T-cell (primary cell): ENCODE results near the gene RYK. TPM values are rescaled to one million over a fixed set of nuclear protein-coding genes. Genes with fewer than 3 reads are reported as not detected.
"Not testable (repeated sequence)": the region's sequence is repeated elsewhere in the genome, so short reads cannot be mapped to it uniquely, and the experiment has no call there.

Experiments
- ATAC-seq, 4 experiments: fragments of 200-7000 bp in 3 of 4; fragments of 150-1000 bp in 1 of 4; cut with Tn5 transposase; replicated peaks in 1 of 4; 1 replicate in 3 of 4; 2 replicates in 1 of 4; pipeline ENCODE4 v1.10.0; 2021; ENCODE audit warnings: moderate library complexity in 3 of 4, mild to moderate bottlenecking in 2 of 4, moderate number of reproducible peaks in 1 of 4
- CTCF ChIA-PET, 2 donors: fragments of 300-600 bp; sonication (Branson Sonifier 250); formaldehyde crosslinking; loops; one replicate each; lab custom pipeline; 2022; ENCODE audit warnings: antibody characterized with exemption in 2 of 2; lab: Charles Lee
- POLR2A ChIA-PET, 2 donors: fragments of 300-600 bp; sonication (Branson Sonifier 250); formaldehyde crosslinking; loops; one replicate each; lab custom pipeline; 2022; ENCODE audit warnings: antibody characterized with exemption in 2 of 2; lab: Charles Lee
- DNase-seq, 35 experiments: peaks; one replicate each; pipeline versions ENCODE4 v3.0.0 to v3.0.0-alpha.2; 2013 to 2023
- H3K27ac ChIP-seq: one replicate; pipeline ENCODE4 v1.5.1; 2013; ENCODE audit warnings: low read length
- H3K27me3 ChIP-seq, 2 experiments: replicated peaks in 1 of 2; 1 replicate in 1 of 2; 2 replicates in 1 of 2; pipeline versions ENCODE4 v1.6.1 to v1.7.0; 2013; ENCODE audit warnings: low read length in 1 of 2, mixed read lengths in 1 of 2; ENCODE audit not compliant: control insufficient read depth in 2 of 2, insufficient read depth in 2 of 2; ENCODE audit errors: extremely low read depth in 1 of 2
- H3K36me3 ChIP-seq, 2 donors: 1 replicate in 1 of 2; 2 replicates in 1 of 2; pipeline versions ENCODE4 v1.6.1 to v1.7.0; 2013; ENCODE audit warnings: low read length in 1 of 2; ENCODE audit not compliant: control insufficient read depth in 2 of 2, insufficient read depth in 1 of 2; ENCODE audit errors: extremely low read depth in 1 of 2
- H3K4me1 ChIP-seq, 2 experiments: 1 replicate in 1 of 2; 2 replicates in 1 of 2; pipeline versions ENCODE4 v1.6.1 to v1.7.0; 2013; ENCODE audit warnings: low read length in 2 of 2, mixed read lengths in 1 of 2; ENCODE audit not compliant: insufficient read depth in 2 of 2, control insufficient read depth in 1 of 2; ENCODE audit errors: extremely low read depth in 1 of 2
- H3K4me3 ChIP-seq, 2 donors: 1 replicate in 1 of 2; 2 replicates in 1 of 2; pipeline versions ENCODE4 v1.5.1 to v1.7.0; 2013; ENCODE audit warnings: mild to moderate bottlenecking in 2 of 2, low read length in 1 of 2, moderate library complexity in 1 of 2; ENCODE audit not compliant: control insufficient read depth in 1 of 2; ENCODE audit errors: extremely low read depth in 1 of 2
- H3K9me3 ChIP-seq: 2 replicates; pipeline ENCODE4 v1.7.0; 2013
- H3K27ac Mint-ChIP-seq, 2 donors: one replicate each; pipeline ENCODE4 v1.8.0; 2020 to 2021; ENCODE audit warnings: mild to moderate bottlenecking in 2 of 2, mixed read lengths in 2 of 2
- H3K27me3 Mint-ChIP-seq, 2 donors: one replicate each; pipeline ENCODE4 v1.8.0; 2021 to 2022; ENCODE audit warnings: mixed read lengths in 2 of 2
- H3K36me3 Mint-ChIP-seq: one replicate; pipeline ENCODE4 v1.8.0; 2021; ENCODE audit warnings: mixed read lengths
- H3K4me1 Mint-ChIP-seq, 3 donors: one replicate each; pipeline ENCODE4 v1.8.0; 2020 to 2022; ENCODE audit warnings: mixed read lengths in 3 of 3, mild to moderate bottlenecking in 1 of 3
- H3K4me3 Mint-ChIP-seq, 3 donors: one replicate each; pipeline ENCODE4 v1.8.0; 2020 to 2022; ENCODE audit warnings: mild to moderate bottlenecking in 3 of 3, mixed read lengths in 3 of 3, moderate library complexity in 3 of 3
- H3K9me3 Mint-ChIP-seq, 3 donors: one replicate each; pipeline ENCODE4 v1.8.0; 2020 to 2022; ENCODE audit warnings: mixed read lengths in 3 of 3
- WGBS: methylation state at CpG from one replicate; pipeline ENCODE4 v1.1.5; 2013; ENCODE audit warnings: missing lambda C conversion rate; ENCODE audit not compliant: insufficient coverage; 5-methylcytosine and 5-hydroxymethylcytosine counted together
- total RNA-seq, 35 experiments: library from RNA in 6 of 35; stranded (reverse) in 6 of 35; fragments of 120-200 nt in 1 of 35; gene quantifications; one replicate each; pipeline versions ENCODE4 v1.2.1 to v1.2.4 and lab custom pipeline; 2013 to 2026

The RYK gene
- total RNA-seq, 5 donors from 2014 or later (not counting 1 experiment from before 2014, with no cell fraction given), result 33.6 to 46.3 (median 38.0) TPM

DNA sequence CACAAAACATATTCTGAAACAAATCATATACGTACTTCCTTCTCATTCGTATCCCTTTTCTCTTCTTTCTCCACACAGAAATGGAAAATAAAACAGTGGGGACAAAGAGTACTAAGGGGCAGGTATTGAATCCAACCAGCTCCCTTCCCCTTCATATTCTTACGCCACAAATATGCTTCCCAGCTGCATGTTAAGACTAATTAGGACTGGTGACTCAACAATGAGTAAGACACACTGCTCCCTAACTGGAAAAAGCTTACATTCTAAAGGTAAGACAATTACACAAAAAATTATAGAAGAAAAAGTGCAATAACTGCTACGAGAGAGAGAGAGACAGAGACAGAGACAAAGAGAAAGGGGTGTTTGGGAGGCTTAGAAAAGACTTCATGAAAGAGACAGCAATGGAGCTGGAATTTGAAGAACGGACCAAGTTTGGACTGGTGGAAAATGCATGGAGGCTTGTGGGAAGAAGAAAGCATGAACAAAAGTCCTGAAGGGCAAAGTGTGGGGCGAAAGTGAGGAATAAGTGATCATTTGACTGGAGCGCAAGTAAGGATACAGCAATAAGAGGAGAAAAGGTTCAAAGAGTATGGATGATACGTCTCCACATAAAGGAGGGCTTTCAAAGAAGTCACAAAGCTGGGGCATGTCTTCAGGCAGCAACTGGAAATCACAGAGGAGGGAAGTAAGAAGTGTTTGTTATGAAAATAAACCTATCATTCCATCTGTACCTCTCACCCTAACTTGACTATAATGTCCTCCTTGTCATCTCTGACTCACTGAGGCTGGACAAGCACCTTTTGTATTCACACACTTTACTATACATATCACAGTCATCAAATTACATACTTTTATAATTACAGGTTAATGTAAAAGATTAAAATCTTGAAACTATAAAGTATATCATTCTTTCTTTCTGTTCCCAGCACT lies 49.2 kb downstream of the RYK start:
- H3K4me1 ChIP-seq, result no peaks in the 10 kb centered on the region
- H3K27me3 ChIP-seq, result no peaks in the 10 kb centered on the region
- peaks cover 43% of the 10 kb centered on the region for H3K36me3 Mint-ChIP-seq
- H3K36me3 ChIP-seq, result peaks cover 0 to 39% of the 10 kb centered on the region in 2 donors
- H3K27ac ChIP-seq, result no peak overlapping the region
- no peaks in the 10 kb centered on the region for H3K9me3 Mint-ChIP-seq
- no peaks in the 10 kb centered on the region for H3K27me3 Mint-ChIP-seq
- ATAC-seq, result no peak
- H3K27ac Mint-ChIP-seq, result no peak overlapping the region
- 100% methylated on average over 4 of the region's 8 CpGs for WGBS
- H3K4me3 Mint-ChIP-seq, result no peak overlapping the region
- peaks cover 0 to 3% (median 0%) of the 10 kb centered on the region in 3 donors for H3K4me1 Mint-ChIP-seq
- POLR2A ChIA-PET, result no interaction called here
- CTCF ChIA-PET, result interaction anchor here (0.6 to 1.8 kb wide), 3 partner anchors 7 to 276 kb away, joined by 3 to 5 read pairs (median 3); no protein-coding TSS in a partner anchor
- H3K4me3 ChIP-seq, result no peak overlapping the region
- DNase-seq, result no peak
- H3K9me3 ChIP-seq, result no peaks in the 10 kb centered on the region

DNA sequence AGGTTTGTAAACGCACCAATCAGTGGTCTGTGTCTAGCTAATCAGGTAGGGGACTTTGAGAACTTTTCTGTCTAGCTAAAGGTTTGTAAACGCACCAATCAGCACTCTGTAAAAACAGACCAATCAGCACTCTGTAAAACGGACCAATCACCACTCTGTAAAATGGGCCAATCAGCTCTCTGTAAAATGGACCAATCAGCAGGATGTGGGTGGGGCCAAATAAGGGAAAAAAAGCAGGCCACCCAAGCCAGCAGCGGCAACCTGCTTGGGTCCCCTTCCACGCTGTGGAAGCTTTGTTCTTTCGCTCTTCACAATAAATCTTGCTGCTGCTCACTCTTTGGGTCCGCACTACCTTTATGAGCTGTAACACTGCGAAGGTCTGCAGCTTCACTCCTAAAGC lies 50.8 kb downstream of the RYK start:
- H3K4me3 ChIP-seq, H3K27ac Mint-ChIP-seq, H3K9me3 ChIP-seq, H3K27ac ChIP-seq, H3K27me3 ChIP-seq, H3K4me3 Mint-ChIP-seq, H3K9me3 Mint-ChIP-seq, H3K27me3 Mint-ChIP-seq, H3K4me1 ChIP-seq, DNase-seq, H3K4me1 Mint-ChIP-seq, ATAC-seq: not testable (repeated sequence)
- ChIA-PET CTCF (interaction anchor here (0.7 to 5.1 kb wide), 6 partner anchors 8 to 20 kb away, joined by 3 to 20 read pairs (median 3); no protein-coding TSS in a partner anchor), POLR2A (interaction anchor here in 1 of 2 donors (0.5 kb wide), 1 partner anchor 13 kb away, joined by 3 read pairs; no protein-coding TSS in a partner anchor)
- peaks cover 45% of the 10 kb centered on the region for H3K36me3 Mint-ChIP-seq
- WGBS, result 97% methylated on average over 4 of the region's 8 CpGs
- peaks cover 0 to 42% of the 10 kb centered on the region in 2 donors for H3K36me3 ChIP-seq

DNA sequence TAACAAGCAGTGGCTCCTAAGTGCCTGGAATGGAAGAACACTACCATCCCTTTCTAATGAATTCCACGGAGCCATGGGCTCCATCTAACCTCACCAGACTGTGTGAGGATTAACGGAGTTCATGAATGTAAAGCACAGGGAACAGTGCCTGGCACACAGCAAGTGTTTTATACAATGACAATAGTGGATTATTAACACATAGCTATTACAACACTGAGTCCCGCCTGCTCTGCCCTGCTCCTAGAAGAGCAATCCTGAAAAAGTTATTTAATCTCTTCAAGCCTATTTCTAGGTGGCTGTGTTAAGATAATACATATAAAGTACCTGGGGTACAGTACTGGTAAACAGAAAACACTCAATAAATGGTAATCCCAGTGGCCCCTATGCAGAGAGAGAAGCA lies 51.4 kb downstream of the RYK start:
- Histone ChIP-seq H3K4me3 (no peak overlapping the region), H3K4me1 (no peaks in the 10 kb centered on the region), H3K27me3 (no peaks in the 10 kb centered on the region), H3K9me3 (no peaks in the 10 kb centered on the region), H3K36me3 (peaks cover 0 to 42% of the 10 kb centered on the region in 2 donors), H3K27ac (no peak overlapping the region)
- CTCF ChIA-PET, result interaction anchor here (0.8 to 5.1 kb wide), 3 partner anchors 9 to 19 kb away, joined by 3 to 20 read pairs (median 3); no protein-coding TSS in a partner anchor
- no peak overlapping the region for H3K27ac Mint-ChIP-seq
- POLR2A ChIA-PET, result no interaction called here
- no peaks in the 10 kb centered on the region for H3K27me3 Mint-ChIP-seq
- no CpG with 5 or more reads among the region's 3 CpGs for WGBS
- H3K9me3 Mint-ChIP-seq, result no peaks in the 10 kb centered on the region
- no peak overlapping the region for H3K4me3 Mint-ChIP-seq
- H3K4me1 Mint-ChIP-seq, result peaks cover 0 to 3% (median 0%) of the 10 kb centered on the region in 3 donors
- peaks cover 44% of the 10 kb centered on the region for H3K36me3 Mint-ChIP-seq
- ATAC-seq (no peak), DNase-seq (no peak)

DNA sequence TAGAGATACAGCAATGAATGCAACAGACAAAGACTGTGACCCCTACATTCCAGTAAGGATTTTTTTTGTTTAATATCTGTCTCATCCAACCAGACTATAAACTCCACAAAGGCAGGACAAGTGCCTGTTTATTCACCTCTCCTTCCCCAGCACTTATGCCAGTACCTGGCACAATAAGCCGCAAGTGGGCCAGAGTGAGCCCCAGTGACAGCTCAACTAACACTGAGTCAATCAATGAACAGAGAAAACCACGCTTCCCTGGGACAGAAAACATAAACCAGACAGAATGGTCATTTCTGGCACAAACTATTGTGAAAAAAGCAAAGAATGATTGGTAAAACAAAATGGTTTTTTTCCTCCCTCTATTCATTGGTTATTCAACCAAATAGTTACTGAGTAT lies 52.2 kb downstream of the RYK start:
- Histone ChIP-seq H3K36me3 (peaks cover under 1 to 42% of the 10 kb centered on the region in 2 donors), H3K4me1 (no peaks in the 10 kb centered on the region), H3K4me3 (no peak overlapping the region), H3K9me3 (no peaks in the 10 kb centered on the region), H3K27ac (no peak overlapping the region), H3K27me3 (no peaks in the 10 kb centered on the region)
- no peaks in the 10 kb centered on the region for H3K27me3 Mint-ChIP-seq
- ATAC-seq, result no peak
- H3K27ac Mint-ChIP-seq, result no peak overlapping the region
- peaks cover 48% of the 10 kb centered on the region for H3K36me3 Mint-ChIP-seq
- H3K9me3 Mint-ChIP-seq, result no peaks in the 10 kb centered on the region
- DNase-seq, result no peak
- CTCF ChIA-PET, result interaction anchor here in 1 of 2 donors (0.6 to 5.1 kb wide), 3 partner anchors 14 to 269 kb away, joined by 3 to 20 read pairs (median 3); no protein-coding TSS in a partner anchor
- 100% methylated on average over 1 of the region's 2 CpGs for WGBS
- H3K4me1 Mint-ChIP-seq, result peaks cover 0 to 3% (median 0%) of the 10 kb centered on the region in 3 donors
- no peak overlapping the region for H3K4me3 Mint-ChIP-seq
- POLR2A ChIA-PET, result interaction anchor here in 1 of 2 donors (0.5 kb wide), 1 partner anchor 9 kb away, joined by 6 read pairs; no protein-coding TSS in a partner anchor

DNA sequence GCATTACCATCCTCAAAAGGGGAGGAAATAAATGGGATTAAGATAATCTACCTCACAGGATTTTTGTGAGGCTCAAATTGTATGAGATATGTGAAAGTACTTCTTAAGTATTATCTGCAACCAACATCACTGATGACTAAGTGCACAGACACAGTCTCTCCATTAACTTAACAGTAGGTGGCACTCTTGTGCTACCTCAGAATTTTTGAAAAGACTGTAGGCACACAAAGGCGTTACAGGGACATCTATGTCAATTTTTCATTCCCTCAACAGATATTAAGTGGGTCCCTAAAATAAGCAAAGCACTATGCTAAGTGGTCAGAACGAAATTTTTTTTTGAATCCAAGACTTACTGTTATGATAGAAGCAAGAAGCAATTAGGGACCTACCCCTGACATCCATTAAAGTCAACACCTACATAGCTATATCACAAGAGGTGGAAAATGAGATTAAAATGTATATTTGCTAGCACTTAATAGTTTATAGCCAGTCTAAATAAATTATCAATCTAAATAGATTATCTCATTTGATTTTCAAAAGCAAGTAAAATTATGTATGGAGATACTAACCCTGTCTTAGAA lies 52.9 kb downstream of the RYK start:
- peaks cover 49% of the 10 kb centered on the region for H3K36me3 Mint-ChIP-seq
- no peaks in the 10 kb centered on the region for H3K27me3 Mint-ChIP-seq
- H3K4me1 Mint-ChIP-seq, result peaks cover 0 to 3% (median 0%) of the 10 kb centered on the region in 3 donors
- Histone ChIP-seq H3K36me3 (peaks cover 4 to 43% of the 10 kb centered on the region in 2 donors), H3K4me1 (no peaks in the 10 kb centered on the region), H3K27ac (no peak overlapping the region), H3K9me3 (no peaks in the 10 kb centered on the region), H3K4me3 (no peak overlapping the region), H3K27me3 (no peaks in the 10 kb centered on the region)
- DNase-seq (peak in 2 of 35 experiments; percentile 14 to 63), ATAC-seq (peak; percentile 60 to 72 (median 67))
- WGBS, result no CpG with 5 or more reads among the region's 2 CpGs
- no peaks in the 10 kb centered on the region for H3K9me3 Mint-ChIP-seq
- CTCF ChIA-PET, result interaction anchor here (0.6 to 5.1 kb wide), 7 partner anchors 14 to 292 kb away, joined by 3 to 20 read pairs (median 3); no protein-coding TSS in a partner anchor
- POLR2A ChIA-PET, result interaction anchor here in 1 of 2 donors (0.5 kb wide), 1 partner anchor 8 kb away, joined by 6 read pairs; no protein-coding TSS in a partner anchor
- no peak overlapping the region for H3K27ac Mint-ChIP-seq
- H3K4me3 Mint-ChIP-seq, result no peak overlapping the region

DNA sequence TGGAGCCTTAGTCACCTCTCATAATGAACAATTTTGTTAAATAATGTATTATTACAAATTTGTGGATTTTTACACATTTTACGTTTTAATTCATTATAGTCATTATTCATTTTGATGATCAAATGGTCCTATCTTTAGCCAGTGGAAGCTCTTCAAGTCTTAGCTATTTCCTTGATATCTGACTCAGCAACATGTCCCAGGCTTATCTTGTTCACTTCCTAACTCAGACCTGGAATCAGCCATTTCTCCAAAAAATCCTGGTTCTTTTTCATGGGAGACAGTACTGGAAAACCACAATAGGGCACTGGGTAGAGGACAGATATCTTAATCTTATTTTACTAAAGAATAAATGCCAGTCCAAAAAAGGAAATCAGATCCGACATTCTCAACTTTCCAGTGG lies 56.4 kb downstream of the RYK start:
- no peaks in the 10 kb centered on the region for H3K9me3 ChIP-seq
- no peaks in the 10 kb centered on the region for H3K4me1 ChIP-seq
- H3K27me3 ChIP-seq, result no peaks in the 10 kb centered on the region
- H3K4me3 ChIP-seq, result no peak overlapping the region
- Mint-ChIP-seq H3K4me3 (no peak overlapping the region), H3K4me1 (peaks cover 0 to 3% (median 0%) of the 10 kb centered on the region in 3 donors), H3K27ac (no peak overlapping the region), H3K9me3 (no peaks in the 10 kb centered on the region), H3K27me3 (no peaks in the 10 kb centered on the region), H3K36me3 (peaks cover 40% of the 10 kb centered on the region)
- WGBS, result no CpG with 5 or more reads among the region's 2 CpGs
- ChIA-PET CTCF (interaction anchor here in 1 of 2 donors (1.2 kb wide), 1 partner anchor 19 kb away, joined by 4 read pairs; no protein-coding TSS in a partner anchor), POLR2A (interaction anchor here in 1 of 2 donors (0.5 kb wide), 1 partner anchor 1902 kb away, joined by 3 read pairs; no protein-coding TSS in a partner anchor)
- H3K36me3 ChIP-seq, result peaks cover 4 to 22% of the 10 kb centered on the region in 2 donors
- DNase-seq (no peak), ATAC-seq (no peak)
- no peak overlapping the region for H3K27ac ChIP-seq
